GM12873 (cell line): ENCODE data around the gene TPST1.

Experiments used
- TF ChIP-seq, protein P1 (sequence below): IDR thresholded peaks from 2 replicates; pipeline ENCODE4 v1.5.1; 2012; ENCODE audit warnings: low read depth, mild to moderate bottlenecking, moderate library complexity, low read length, control low read depth; ENCODE audit not compliant: insufficient read depth; ENCODE audit errors: missing control alignments

The TPST1 gene

GRCh38 chr7:66263936-66264335, 58.8 kb downstream of the TPST1 start:
- TF ChIP-seq, protein P1, sequence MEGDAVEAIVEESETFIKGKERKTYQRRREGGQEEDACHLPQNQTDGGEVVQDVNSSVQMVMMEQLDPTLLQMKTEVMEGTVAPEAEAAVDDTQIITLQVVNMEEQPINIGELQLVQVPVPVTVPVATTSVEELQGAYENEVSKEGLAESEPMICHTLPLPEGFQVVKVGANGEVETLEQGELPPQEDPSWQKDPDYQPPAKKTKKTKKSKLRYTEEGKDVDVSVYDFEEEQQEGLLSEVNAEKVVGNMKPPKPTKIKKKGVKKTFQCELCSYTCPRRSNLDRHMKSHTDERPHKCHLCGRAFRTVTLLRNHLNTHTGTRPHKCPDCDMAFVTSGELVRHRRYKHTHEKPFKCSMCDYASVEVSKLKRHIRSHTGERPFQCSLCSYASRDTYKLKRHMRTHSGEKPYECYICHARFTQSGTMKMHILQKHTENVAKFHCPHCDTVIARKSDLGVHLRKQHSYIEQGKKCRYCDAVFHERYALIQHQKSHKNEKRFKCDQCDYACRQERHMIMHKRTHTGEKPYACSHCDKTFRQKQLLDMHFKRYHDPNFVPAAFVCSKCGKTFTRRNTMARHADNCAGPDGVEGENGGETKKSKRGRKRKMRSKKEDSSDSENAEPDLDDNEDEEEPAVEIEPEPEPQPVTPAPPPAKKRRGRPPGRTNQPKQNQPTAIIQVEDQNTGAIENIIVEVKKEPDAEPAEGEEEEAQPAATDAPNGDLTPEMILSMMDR: no peak

DNA sequence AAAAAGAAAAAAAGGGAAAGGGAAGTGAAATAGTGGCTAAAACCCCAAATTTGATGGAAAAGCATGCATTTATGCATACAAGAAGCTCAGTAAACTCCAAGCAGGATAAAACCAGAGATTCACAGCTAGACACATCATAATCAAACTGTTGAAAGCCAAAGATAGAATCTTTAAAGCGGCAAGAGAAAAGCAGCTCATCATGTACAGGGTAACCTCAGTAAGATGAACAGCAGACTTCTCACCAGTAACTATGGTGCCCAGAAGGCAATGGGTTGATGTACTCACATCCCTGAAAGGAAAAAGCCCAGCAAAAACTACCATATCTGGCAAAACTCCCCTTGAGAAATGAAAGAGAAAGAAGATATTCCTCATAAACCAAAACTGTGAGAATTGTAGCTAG, 60.4 kb downstream of the TPST1 start:
- TF ChIP-seq, protein P1: no peak

DNA sequence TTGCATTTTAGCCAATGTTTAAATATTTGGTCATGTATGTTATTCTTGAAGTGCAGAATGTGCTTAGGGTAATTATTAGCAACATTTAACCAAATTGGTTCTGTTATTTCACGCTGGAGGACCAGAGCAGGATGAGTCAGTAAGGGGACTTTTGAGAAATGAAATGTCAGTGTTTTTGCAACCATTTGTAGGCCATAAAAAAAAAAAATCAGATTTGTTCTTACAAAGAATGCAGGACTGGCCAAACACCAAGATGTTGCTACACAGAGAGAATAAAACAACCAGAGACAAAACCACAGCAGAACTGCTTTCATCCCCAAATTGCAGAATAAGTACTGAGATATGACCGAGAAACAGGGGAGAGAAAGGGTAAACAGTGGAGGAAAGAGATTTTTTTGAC, 62.1 kb downstream of the TPST1 start:
- TF ChIP-seq, protein P1: no peak

DNA sequence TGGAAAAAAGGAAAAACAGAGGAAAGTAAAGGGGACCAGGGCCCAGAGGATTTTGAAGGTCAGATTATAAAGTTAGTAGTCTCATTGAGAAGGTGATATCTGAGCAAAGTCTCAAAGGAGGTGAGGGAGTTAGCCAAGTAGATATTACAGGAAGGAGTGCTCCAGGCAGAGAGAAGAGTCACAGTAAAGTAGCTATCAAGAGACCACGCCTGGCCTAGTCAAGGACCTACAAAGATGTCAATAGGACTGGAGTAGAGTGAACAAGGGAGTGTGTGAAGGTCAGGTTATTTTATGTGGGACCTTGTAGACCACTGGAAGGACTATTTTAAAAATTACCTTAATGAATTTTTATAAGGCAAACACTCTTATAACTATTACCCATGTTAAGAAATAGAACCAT, 64.8 kb downstream of the TPST1 start:
- TF ChIP-seq, protein P1: no peak

GRCh38 chr7:66272321-66272720, 67.2 kb downstream of the TPST1 start:
- TF ChIP-seq, protein P1: no peak

DNA sequence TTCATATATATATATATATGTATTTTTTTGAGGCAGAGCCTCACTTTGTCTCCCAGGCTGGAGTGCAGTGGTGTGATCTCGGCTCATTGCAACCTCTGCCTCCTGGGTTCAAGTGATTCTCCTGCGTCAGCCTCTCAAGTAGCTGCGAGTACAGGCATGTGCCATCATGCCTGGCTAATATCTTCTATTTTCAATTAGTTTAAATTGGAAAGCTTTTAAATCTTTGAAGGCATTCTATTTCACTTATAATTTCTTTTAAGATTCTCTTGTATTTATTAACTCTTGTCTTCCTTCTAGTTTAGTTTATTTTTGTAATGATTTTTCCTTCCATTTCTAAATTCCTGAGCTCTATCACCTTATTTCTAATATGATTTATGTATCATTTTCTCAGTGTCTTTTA, 71.2 kb downstream of the TPST1 start:
- TF ChIP-seq, protein P1: no peak

GRCh38 chr7:66277492-66277891, 72.4 kb downstream of the TPST1 start:
- TF ChIP-seq, protein P1: no peak

- TF ChIP-seq, protein P1: no peak
Measured at GRCh38 chr7:66279912-66280311, 74.8 kb downstream of the TPST1 start.
